IMR-90 (cell line): Measurements from ENCODE around the gene VPS41. TPM values are rescaled to one million over a fixed set of nuclear protein-coding genes. Genes with fewer than 3 reads are reported as not detected.

Source experiments
- ATAC-seq: fragments of 200-7000 bp; cut with Tn5 transposase; 2 replicates; pipeline ENCODE4 v1.9.1; 2020; ENCODE audit warnings: low read depth, mild to moderate bottlenecking, moderate library complexity
- BruUV-seq: library from RNA; stranded (reverse); fragments of 400-500 nt; replicated peaks from 2 replicates; lab custom pipeline; 2021; lab: Mats Ljungman, UMichigan
- CTCF ChIA-PET: fragments of 300-600 bp; formaldehyde crosslinking; extraction: SDS; loops from one replicate; lab custom pipeline; 2021; ENCODE audit warnings: antibody characterized with exemption; lab: Yijun Ruan, JAX
- POLR2A ChIA-PET: fragments of 300-600 bp; sonication (Branson Sonifier 250); formaldehyde crosslinking; loops from one replicate; lab custom pipeline; 2022; ENCODE audit warnings: antibody characterized with exemption; ENCODE audit not compliant: unreplicated experiment; lab: Charles Lee
- DNase-seq: peaks from one replicate; pipeline ENCODE4 v3.0.0; 2013
- H2AFZ ChIP-seq: replicated peaks from 2 replicates; pipeline ENCODE3; 2013; ENCODE audit warnings: low read length, mild to moderate bottlenecking; ENCODE audit not compliant: poor library complexity
- H2AK5ac ChIP-seq: 2 replicates; pipeline ENCODE4 v1.6.1; 2013; ENCODE audit warnings: low read depth, low read length, inconsistent platforms
- H2AK9ac ChIP-seq: replicated peaks from 2 replicates; pipeline ENCODE3; 2013; ENCODE audit warnings: mild to moderate bottlenecking, low read depth, low read length, moderate library complexity; ENCODE audit not compliant: poor library complexity
- H2BK120ac ChIP-seq: 2 replicates; pipeline ENCODE4 v1.6.1; 2013; ENCODE audit warnings: low read depth, low read length, inconsistent platforms
- H2BK15ac ChIP-seq: 3 replicates; pipeline ENCODE4 v1.6.1; 2013; ENCODE audit warnings: low read depth, low read length, inconsistent platforms
- H2BK20ac ChIP-seq: 2 replicates; pipeline ENCODE4 v1.6.1; 2013; ENCODE audit warnings: low read depth, mild to moderate bottlenecking, inconsistent platforms, low read length, moderate library complexity
- H2BK5ac ChIP-seq: 2 replicates; pipeline ENCODE4 v1.6.1; 2013; ENCODE audit warnings: mild to moderate bottlenecking, low read depth, low read length, inconsistent platforms; ENCODE audit not compliant: poor library complexity, severe bottlenecking
- H3K14ac ChIP-seq: replicated peaks from 2 replicates; pipeline ENCODE4 v1.6.1; 2013; ENCODE audit warnings: low read depth, low read length, inconsistent platforms
- H3K18ac ChIP-seq: 2 replicates; pipeline ENCODE4 v1.6.1; 2013; ENCODE audit warnings: low read depth, low read length, control low read depth
- H3K23ac ChIP-seq: 2 replicates; pipeline ENCODE4 v1.6.1; 2013; ENCODE audit warnings: low read depth, low read length, inconsistent platforms
- H3K27ac ChIP-seq: 2 replicates; pipeline ENCODE4 v1.5.1; 2013; ENCODE audit warnings: mild to moderate bottlenecking, control low read depth, low read length; ENCODE audit not compliant: insufficient read depth
- H3K27me3 ChIP-seq: 2 replicates; pipeline ENCODE4 v1.6.1; 2013; ENCODE audit warnings: low read length; ENCODE audit not compliant: control insufficient read depth, insufficient read depth
- H3K36me3 ChIP-seq: 2 replicates; pipeline ENCODE4 v1.6.1; 2013; ENCODE audit warnings: low read length, mixed read lengths; ENCODE audit not compliant: control insufficient read depth, insufficient read depth
- H3K4ac ChIP-seq: 2 replicates; pipeline ENCODE4 v1.6.1; 2013; ENCODE audit warnings: low read depth, low read length, inconsistent platforms
- H3K4me1 ChIP-seq: 2 replicates; pipeline ENCODE4 v1.6.1; 2013; ENCODE audit warnings: low read length, mixed read lengths; ENCODE audit not compliant: control insufficient read depth, insufficient read depth
- H3K4me2 ChIP-seq: 2 replicates; pipeline ENCODE4 v1.6.1; 2013; ENCODE audit warnings: low read depth, mild to moderate bottlenecking, control low read depth, low read length, moderate library complexity
- H3K4me3 ChIP-seq: 2 replicates; pipeline ENCODE4 v1.5.1; 2013; ENCODE audit warnings: low read depth, mild to moderate bottlenecking, control low read depth, low read length, moderate library complexity; ENCODE audit not compliant: insufficient read depth
- H3K56ac ChIP-seq: 2 replicates; pipeline ENCODE4 v1.6.1; 2013; ENCODE audit warnings: low read length, inconsistent platforms; ENCODE audit not compliant: insufficient read depth; ENCODE audit errors: extremely low read depth
- H3K79me1 ChIP-seq, 2 experiments: 2 replicates each; pipeline ENCODE4 v1.6.1; 2013; ENCODE audit warnings: low read length in 2 of 2, inconsistent platforms in 1 of 2, low read depth in 1 of 2
- H3K9ac ChIP-seq: 2 replicates; pipeline ENCODE4 v1.6.1; 2013; ENCODE audit warnings: low read depth, low read length, control low read depth
- H3K9me1 ChIP-seq: 2 replicates; pipeline ENCODE4 v1.6.1; 2013; ENCODE audit warnings: low read length, inconsistent platforms; ENCODE audit not compliant: insufficient read depth
- H3K9me3 ChIP-seq: 2 replicates; pipeline ENCODE4 v1.6.1; 2013; ENCODE audit warnings: low read length; ENCODE audit not compliant: control insufficient read depth, insufficient read depth
- H4K20me1 ChIP-seq: 2 replicates; pipeline ENCODE4 v1.6.1; 2013; ENCODE audit warnings: low read length, inconsistent platforms; ENCODE audit not compliant: insufficient read depth
- H4K5ac ChIP-seq: 2 replicates; pipeline ENCODE4 v1.6.1; 2013; ENCODE audit warnings: mild to moderate bottlenecking, low read depth, low read length, control low read depth
- H4K8ac ChIP-seq, 2 experiments: 2 replicates each; pipeline ENCODE4 v1.6.1; 2013; ENCODE audit warnings: low read depth in 2 of 2, low read length in 2 of 2, control low read depth in 1 of 2, inconsistent platforms in 1 of 2
- H4K91ac ChIP-seq: 2 replicates; pipeline ENCODE4 v1.6.1; 2013; ENCODE audit warnings: low read depth, low read length, inconsistent platforms; ENCODE audit not compliant: insufficient read depth
- WGBS, 2 experiments: methylation state at CpG; one replicate each; pipeline versions ENCODE4 v1.1.5 to v1.1.7; 2013; ENCODE audit warnings: missing lambda C conversion rate in 2 of 2; ENCODE audit not compliant: insufficient read length in 1 of 2; ENCODE audit errors: extremely low coverage in 2 of 2; 5-methylcytosine and 5-hydroxymethylcytosine counted together
- dilution Hi-C: fragments of 300-500 bp; cut with HindIII; formaldehyde crosslinking; loops from one replicate; pipeline ENCODE4 v1.14.3; 2018; ENCODE audit warnings: low sequenced_read_pairs; ENCODE audit not compliant: unreplicated experiment
- in situ Hi-C: fragments of 300-500 bp; cut with MboI; formaldehyde crosslinking; loops from 3 replicates; pipeline ENCODE4 v1.14.3; 2019; ENCODE audit warnings: low sequenced_read_pairs, inconsistent platforms, mixed read lengths
- intact Hi-C: fragments of 100-400 bp; cut with micrococcal nuclease; formaldehyde crosslinking; loops from 2 replicates; pipeline ENCODE4 v1.10.0; 2022
- polyA plus RNA-seq, 3 experiments: library from polyadenylated mRNA; depleted of rRNA; stranded (reverse); fragments of >200 nt; gene quantifications; 2 replicates each; pipeline ENCODE4 v1.2.3, GENCODE V29; 2012; ENCODE audit warnings: low replicate concordance in 1 of 3
- total RNA-seq: library from RNA; depleted of rRNA; stranded (reverse); fragments of >200 nt; gene quantifications from 2 replicates; pipeline ENCODE4 v1.2.3, GENCODE V29; 2012
- TF ChIP-seq, protein P1 (sequence below): fragments of 150-350 bp; IDR thresholded peaks from 2 replicates; pipeline ENCODE4 v1.6.1; 2017; ENCODE audit warnings: mild to moderate bottlenecking, antibody characterized with exemption, low read length, low read depth

VPS41 gene
- total and polyA plus RNA-seq, 2 of the 4 experiments (the other 2 are of a cell fraction) = 16.0 to 28.0 TPM

DNA sequence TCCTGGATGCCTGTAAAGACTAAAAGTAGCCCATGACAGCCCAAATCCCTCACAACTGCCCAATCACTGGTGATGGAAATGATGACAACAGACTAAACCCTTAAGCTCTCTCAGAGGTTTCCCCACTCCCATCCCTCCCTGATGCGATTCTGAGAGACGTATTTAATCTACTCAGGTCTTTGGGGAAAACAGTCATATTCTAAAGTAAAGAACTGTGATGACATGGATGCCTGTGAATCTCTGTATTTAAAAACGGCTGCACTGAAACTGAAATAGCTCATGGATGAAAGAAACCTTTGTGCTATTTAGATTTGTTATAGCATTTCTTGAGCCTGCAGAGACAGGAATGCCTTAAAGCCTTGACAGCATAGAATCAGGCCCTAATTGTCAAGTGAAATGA is 28.5 kb downstream of the VPS41 start:
- no TSS peak for BruUV-seq
- POLR2A ChIA-PET = no interaction called here
- no peak overlapping the region for H3K4me3 ChIP-seq
- no peak overlapping the region for H4K91ac ChIP-seq
- H2AK9ac ChIP-seq = no peak overlapping the region
- no peaks in the 10 kb centered on the region for H3K9me3 ChIP-seq
- intact Hi-C loops = no loop called here
- H3K4ac ChIP-seq = no peak overlapping the region
- peaks cover 12% of the 10 kb centered on the region; the same call in 1 of the 2 replicates for H4K20me1 ChIP-seq
- H3K14ac ChIP-seq = no peak overlapping the region
- no peak overlapping the region for H2BK5ac ChIP-seq
- H3K23ac ChIP-seq = no peak overlapping the region
- H3K79me1 ChIP-seq = peaks cover 7 to 23% of the 10 kb centered on the region in 2 experiments; a peak in 2 of 4 replicates
- no peak overlapping the region for H2AK5ac ChIP-seq
- no peak overlapping the region for H2BK120ac ChIP-seq
- TF ChIP-seq, protein P1, sequence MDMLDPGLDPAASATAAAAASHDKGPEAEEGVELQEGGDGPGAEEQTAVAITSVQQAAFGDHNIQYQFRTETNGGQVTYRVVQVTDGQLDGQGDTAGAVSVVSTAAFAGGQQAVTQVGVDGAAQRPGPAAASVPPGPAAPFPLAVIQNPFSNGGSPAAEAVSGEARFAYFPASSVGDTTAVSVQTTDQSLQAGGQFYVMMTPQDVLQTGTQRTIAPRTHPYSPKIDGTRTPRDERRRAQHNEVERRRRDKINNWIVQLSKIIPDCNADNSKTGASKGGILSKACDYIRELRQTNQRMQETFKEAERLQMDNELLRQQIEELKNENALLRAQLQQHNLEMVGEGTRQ = no peak
- H2AFZ ChIP-seq = no peak overlapping the region
- dilution Hi-C loops = no loop called here
- no peak for DNase-seq
- H2BK15ac ChIP-seq = no peak overlapping the region
- no peak overlapping the region for H4K5ac ChIP-seq
- no peaks in the 10 kb centered on the region for H3K9me1 ChIP-seq
- no peaks in the 10 kb centered on the region for H3K36me3 ChIP-seq
- in situ Hi-C loops = no loop called here
- H3K27ac ChIP-seq = no peak overlapping the region
- no CpG with 5 or more reads among the region's 3 CpGs for WGBS, 2 experiments
- H3K4me2 ChIP-seq = no peak overlapping the region
- H3K27me3 ChIP-seq = no peaks in the 10 kb centered on the region
- H3K9ac ChIP-seq = no peak overlapping the region
- CTCF ChIA-PET = no interaction called here
- no peak overlapping the region for H2BK20ac ChIP-seq
- H4K8ac ChIP-seq = no peak overlapping the region
- no peak for ATAC-seq
- no peak overlapping the region for H3K18ac ChIP-seq
- no peaks in the 10 kb centered on the region for H3K4me1 ChIP-seq
- no peak overlapping the region for H3K56ac ChIP-seq
